Astrocyte (in vitro differentiated cells and primary cell): ENCODE measurements around the gene BCO1. TPM values are rescaled to one million over a fixed set of nuclear protein-coding genes. Genes with fewer than 3 reads are reported as not detected.

Experiments
- DNase-seq: peaks from one replicate; pipeline ENCODE4 v3.0.0-alpha.2; 2010; ENCODE audit warnings: low read depth
- FAIRE-seq: peaks from 2 replicates; lab custom pipeline; 2011; peaks lifted over from hg19 to GRCh38; lab: Jason Lieb, UNC
- H2AFZ ChIP-seq: 2 replicates; pipeline ENCODE4 v1.6.0; 2012; ENCODE audit warnings: low read depth, low read length, inconsistent platforms
- H3K27ac ChIP-seq: 2 replicates; pipeline ENCODE4 v1.5.1; 2011; ENCODE audit warnings: low read depth, low read length, inconsistent platforms
- H3K27me3 ChIP-seq: 2 replicates; pipeline ENCODE4 v1.6.0; 2011; ENCODE audit warnings: low read length, inconsistent platforms; ENCODE audit not compliant: insufficient read depth
- H3K36me3 ChIP-seq: 2 replicates; pipeline ENCODE4 v1.5.1; 2011; ENCODE audit warnings: low read length, inconsistent platforms; ENCODE audit not compliant: insufficient read depth
- H3K4me1 ChIP-seq: 2 replicates; pipeline ENCODE4 v1.5.1; 2011; ENCODE audit warnings: low read length, inconsistent platforms; ENCODE audit not compliant: insufficient read depth
- H3K4me2 ChIP-seq: 2 replicates; pipeline ENCODE4 v1.6.0; 2012; ENCODE audit warnings: low read length, inconsistent platforms
- H3K4me3 ChIP-seq: 2 replicates; pipeline ENCODE4 v1.5.1; 2011; ENCODE audit warnings: low read depth, mild to moderate bottlenecking, low read length, inconsistent platforms; ENCODE audit not compliant: insufficient read depth
- H3K79me2 ChIP-seq: 2 replicates; pipeline ENCODE4 v1.6.0; 2012; ENCODE audit warnings: mild to moderate bottlenecking, low read length, inconsistent platforms; ENCODE audit not compliant: insufficient read depth
- H3K9ac ChIP-seq: 2 replicates; pipeline ENCODE4 v1.6.0; 2012; ENCODE audit warnings: mild to moderate bottlenecking, low read length, inconsistent platforms
- H3K9me3 ChIP-seq: 2 replicates; pipeline ENCODE4 v1.5.1; 2012; ENCODE audit warnings: low read depth, mild to moderate bottlenecking, low read length, inconsistent platforms; ENCODE audit not compliant: insufficient read depth
- H4K20me1 ChIP-seq: 2 replicates; pipeline ENCODE4 v1.6.0; 2012; ENCODE audit warnings: low read length, inconsistent platforms; ENCODE audit not compliant: insufficient read depth
- H3K27ac Mint-ChIP-seq: one replicate; pipeline ENCODE4 v1.8.0; 2021; ENCODE audit warnings: mild to moderate bottlenecking, mixed read lengths; ENCODE audit not compliant: unreplicated experiment
- H3K27me3 Mint-ChIP-seq: one replicate; pipeline ENCODE4 v1.8.0; 2021; ENCODE audit warnings: low read depth, mixed read lengths; ENCODE audit not compliant: unreplicated experiment
- H3K36me3 Mint-ChIP-seq: one replicate; pipeline ENCODE4 v1.8.0; 2021; ENCODE audit warnings: low read depth, mixed read lengths; ENCODE audit not compliant: unreplicated experiment
- H3K4me1 Mint-ChIP-seq: one replicate; pipeline ENCODE4 v1.8.0; 2021; ENCODE audit warnings: low read depth, mixed read lengths; ENCODE audit not compliant: unreplicated experiment
- H3K4me3 Mint-ChIP-seq: one replicate; pipeline ENCODE4 v1.8.0; 2021; ENCODE audit warnings: mild to moderate bottlenecking, moderate library complexity, mixed read lengths; ENCODE audit not compliant: unreplicated experiment
- H3K9me3 Mint-ChIP-seq: one replicate; pipeline ENCODE4 v1.8.0; 2021; ENCODE audit warnings: mild to moderate bottlenecking, mixed read lengths; ENCODE audit not compliant: unreplicated experiment
- EZH2 ChIP-seq: IDR thresholded peaks from 2 replicates; pipeline ENCODE4 v1.6.1; 2012; ENCODE audit warnings: mild to moderate bottlenecking, low read length, inconsistent platforms; ENCODE audit not compliant: insufficient read depth
- total RNA-seq: library from RNA; stranded (reverse); gene quantifications from 2 replicates; pipeline ENCODE4 v1.2.1, GENCODE V29; 2021
- TF ChIP-seq, protein P1 (sequence below): IDR thresholded peaks from 2 replicates; pipeline ENCODE4 v1.5.1; 2011; ENCODE audit warnings: low read depth, mild to moderate bottlenecking, inconsistent platforms, low read length, moderate library complexity; ENCODE audit not compliant: insufficient read depth

The BCO1 gene
- total RNA-seq, 1 donor from 2014 or later = not detected

- Histone ChIP-seq H3K27ac (peak overlapping the region; percentile 77), H3K27me3 (no peaks in the 10 kb centered on the region), H3K36me3 (no peaks in the 10 kb centered on the region), H4K20me1 (peaks cover 26% of the 10 kb centered on the region), H3K4me1 (peaks cover 37% of the 10 kb centered on the region), H3K9ac (peak overlapping the region; percentile 84), H3K4me3 (peak overlapping the region; percentile 90), H3K79me2 (peaks cover 68% of the 10 kb centered on the region), H3K9me3 (no peaks in the 10 kb centered on the region), H3K4me2 (peak overlapping the region; percentile 96), H2AFZ (peak overlapping the region; percentile 79)
- Mint-ChIP-seq H3K27me3 (no peaks in the 10 kb centered on the region), H3K4me3 (peak overlapping the region; percentile 92), H3K36me3 (peaks cover 4% of the 10 kb centered on the region), H3K4me1 (peaks cover 28% of the 10 kb centered on the region), H3K9me3 (no peaks in the 10 kb centered on the region), H3K27ac (peak overlapping the region; percentile 85)
- TF ChIP-seq, protein P1, sequence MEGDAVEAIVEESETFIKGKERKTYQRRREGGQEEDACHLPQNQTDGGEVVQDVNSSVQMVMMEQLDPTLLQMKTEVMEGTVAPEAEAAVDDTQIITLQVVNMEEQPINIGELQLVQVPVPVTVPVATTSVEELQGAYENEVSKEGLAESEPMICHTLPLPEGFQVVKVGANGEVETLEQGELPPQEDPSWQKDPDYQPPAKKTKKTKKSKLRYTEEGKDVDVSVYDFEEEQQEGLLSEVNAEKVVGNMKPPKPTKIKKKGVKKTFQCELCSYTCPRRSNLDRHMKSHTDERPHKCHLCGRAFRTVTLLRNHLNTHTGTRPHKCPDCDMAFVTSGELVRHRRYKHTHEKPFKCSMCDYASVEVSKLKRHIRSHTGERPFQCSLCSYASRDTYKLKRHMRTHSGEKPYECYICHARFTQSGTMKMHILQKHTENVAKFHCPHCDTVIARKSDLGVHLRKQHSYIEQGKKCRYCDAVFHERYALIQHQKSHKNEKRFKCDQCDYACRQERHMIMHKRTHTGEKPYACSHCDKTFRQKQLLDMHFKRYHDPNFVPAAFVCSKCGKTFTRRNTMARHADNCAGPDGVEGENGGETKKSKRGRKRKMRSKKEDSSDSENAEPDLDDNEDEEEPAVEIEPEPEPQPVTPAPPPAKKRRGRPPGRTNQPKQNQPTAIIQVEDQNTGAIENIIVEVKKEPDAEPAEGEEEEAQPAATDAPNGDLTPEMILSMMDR = no peak
- no peak for TF ChIP-seq EZH2
- peak; percentile 32 for DNase-seq
- no peak for FAIRE-seq
Measured at GRCh38 chr16:81315271-81316175, 77.0 kb downstream of the BCO1 start.

- H3K36me3 Mint-ChIP-seq = peaks cover 4% of the 10 kb centered on the region
- no peaks in the 10 kb centered on the region for H3K9me3 Mint-ChIP-seq
- Histone ChIP-seq H3K4me3 (peak overlapping the region; percentile 90), H3K4me1 (peaks cover 37% of the 10 kb centered on the region), H3K79me2 (peaks cover 73% of the 10 kb centered on the region), H3K4me2 (peak overlapping the region; percentile 96), H3K9ac (peak overlapping the region; percentile 84), H3K27ac (no peak overlapping the region), H3K36me3 (no peaks in the 10 kb centered on the region), H3K9me3 (no peaks in the 10 kb centered on the region), H4K20me1 (peaks cover 30% of the 10 kb centered on the region), H3K27me3 (no peaks in the 10 kb centered on the region), H2AFZ (peak overlapping the region; percentile 57)
- no peaks in the 10 kb centered on the region for H3K27me3 Mint-ChIP-seq
- no peak for FAIRE-seq
- DNase-seq = no peak
- H3K27ac Mint-ChIP-seq = peak overlapping the region; percentile 85
- H3K4me3 Mint-ChIP-seq = peak overlapping the region; percentile 92
- TF ChIP-seq, protein P1 = no peak
- TF ChIP-seq EZH2 = no peak
- peaks cover 34% of the 10 kb centered on the region for H3K4me1 Mint-ChIP-seq
Measured at GRCh38 chr16:81316176-81316496, 77.6 kb downstream of the BCO1 start.

GRCh38 chr16:81318711-81319110 is 80.2 kb downstream of the BCO1 start:
- TF ChIP-seq EZH2 = no peak
- TF ChIP-seq, protein P1 = no peak
- no peak overlapping the region for H3K9ac ChIP-seq
- Mint-ChIP-seq H3K27ac (peak overlapping the region; percentile 7), H3K4me1 (peaks cover 38% of the 10 kb centered on the region), H3K36me3 (no peaks in the 10 kb centered on the region), H3K27me3 (no peaks in the 10 kb centered on the region), H3K9me3 (no peaks in the 10 kb centered on the region), H3K4me3 (no peak overlapping the region)
- H3K4me3 ChIP-seq = no peak overlapping the region
- no peak for DNase-seq
- H3K4me1 ChIP-seq = peaks cover 32% of the 10 kb centered on the region
- H3K79me2 ChIP-seq = peaks cover 86% of the 10 kb centered on the region
- peak overlapping the region; percentile 64 for H3K4me2 ChIP-seq
- no peak overlapping the region for H3K27ac ChIP-seq
- no peaks in the 10 kb centered on the region for H3K27me3 ChIP-seq
- H3K9me3 ChIP-seq = no peaks in the 10 kb centered on the region
- H2AFZ ChIP-seq = no peak overlapping the region
- H4K20me1 ChIP-seq = peaks cover 43% of the 10 kb centered on the region
- H3K36me3 ChIP-seq = no peaks in the 10 kb centered on the region
- FAIRE-seq = no peak
